MV-4-11 (cell line): ENCODE measurements around the gene TCERG1L.
"Not testable (repeated sequence)": the region's sequence is repeated elsewhere in the genome, so short reads cannot be mapped to it uniquely, and the experiment has no call there.

Experiments
- DNase-seq: peaks from one replicate; lab custom pipeline; 2025; lab: John Stamatoyannopoulos, UW

TCERG1L gene

DNA sequence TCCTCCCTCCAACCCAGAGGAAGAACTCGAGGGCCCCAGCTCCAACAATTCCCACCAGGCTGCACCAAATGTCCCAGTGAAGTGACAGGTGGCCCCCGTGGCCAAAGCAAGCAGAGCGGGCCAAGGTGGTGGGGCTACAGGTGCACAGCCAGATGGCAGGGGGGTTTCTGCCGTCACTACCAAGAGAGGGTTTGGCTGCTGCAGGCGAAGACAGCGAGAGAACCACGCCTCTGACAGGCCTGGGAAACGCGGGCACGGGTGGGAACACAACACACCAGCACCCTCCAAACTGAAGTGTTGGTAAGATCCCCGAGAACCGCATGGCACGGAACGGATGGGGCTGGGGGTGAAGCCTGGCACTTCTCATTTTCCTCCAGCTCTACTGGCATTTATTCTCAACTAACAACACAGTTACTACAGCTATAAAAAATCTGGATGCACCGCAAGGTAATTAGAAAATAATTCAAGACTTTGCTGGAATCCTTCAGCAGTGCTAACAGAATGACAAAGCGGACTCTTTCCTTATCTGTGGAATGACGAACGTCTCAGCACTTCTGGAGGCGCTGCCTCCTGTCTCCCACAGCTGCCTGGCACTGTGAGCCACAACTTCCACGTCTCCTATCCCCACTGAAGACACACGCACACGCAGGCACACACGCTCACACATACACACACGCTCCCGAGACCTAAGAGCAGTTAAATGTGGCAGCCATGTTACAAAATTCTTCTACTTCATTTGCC, 167.9 kb downstream of the TCERG1L start:
- no peak for DNase-seq

DNA sequence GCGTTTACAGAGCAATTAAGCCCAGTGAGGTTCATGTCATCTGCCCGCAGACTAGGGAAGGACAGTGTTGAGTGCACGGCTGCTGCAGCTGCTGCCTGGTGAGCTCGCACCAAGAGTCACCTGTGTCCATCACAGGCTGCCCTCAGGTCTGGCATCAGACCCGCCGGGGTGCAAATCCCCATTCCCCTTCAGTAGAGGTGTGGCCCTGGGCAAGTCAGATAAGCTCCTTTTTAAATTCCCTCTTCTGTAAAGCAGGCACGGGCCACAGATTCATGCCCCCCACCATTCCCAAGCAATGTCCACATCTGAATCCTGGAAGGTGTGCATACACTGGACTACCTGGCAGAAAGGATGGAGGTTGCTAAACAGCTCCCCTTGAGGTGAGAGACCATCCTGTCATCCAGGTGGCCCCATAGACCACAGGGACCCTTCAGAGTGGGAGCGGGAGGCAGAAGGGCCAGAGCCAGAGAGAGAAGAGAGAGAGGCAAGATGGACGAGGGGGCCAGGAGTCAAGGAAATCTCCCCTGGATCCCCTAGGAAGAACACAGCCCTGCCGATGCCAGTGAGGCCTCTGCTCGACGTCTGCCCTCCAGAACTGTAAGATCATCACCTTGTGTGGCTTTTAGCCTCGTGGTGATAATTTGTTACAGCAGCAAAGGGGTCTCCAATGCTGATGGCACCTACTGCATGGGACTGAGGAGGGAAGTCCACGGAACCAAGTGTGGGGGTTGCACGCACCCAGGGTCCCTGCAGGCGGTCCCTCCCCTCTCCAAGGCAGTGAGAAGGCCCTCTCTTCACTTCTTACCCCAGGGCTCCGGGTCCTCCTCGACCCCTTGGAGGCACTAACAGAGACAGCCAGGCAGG, 168.8 kb downstream of the TCERG1L start:
- no peak for DNase-seq

DNA sequence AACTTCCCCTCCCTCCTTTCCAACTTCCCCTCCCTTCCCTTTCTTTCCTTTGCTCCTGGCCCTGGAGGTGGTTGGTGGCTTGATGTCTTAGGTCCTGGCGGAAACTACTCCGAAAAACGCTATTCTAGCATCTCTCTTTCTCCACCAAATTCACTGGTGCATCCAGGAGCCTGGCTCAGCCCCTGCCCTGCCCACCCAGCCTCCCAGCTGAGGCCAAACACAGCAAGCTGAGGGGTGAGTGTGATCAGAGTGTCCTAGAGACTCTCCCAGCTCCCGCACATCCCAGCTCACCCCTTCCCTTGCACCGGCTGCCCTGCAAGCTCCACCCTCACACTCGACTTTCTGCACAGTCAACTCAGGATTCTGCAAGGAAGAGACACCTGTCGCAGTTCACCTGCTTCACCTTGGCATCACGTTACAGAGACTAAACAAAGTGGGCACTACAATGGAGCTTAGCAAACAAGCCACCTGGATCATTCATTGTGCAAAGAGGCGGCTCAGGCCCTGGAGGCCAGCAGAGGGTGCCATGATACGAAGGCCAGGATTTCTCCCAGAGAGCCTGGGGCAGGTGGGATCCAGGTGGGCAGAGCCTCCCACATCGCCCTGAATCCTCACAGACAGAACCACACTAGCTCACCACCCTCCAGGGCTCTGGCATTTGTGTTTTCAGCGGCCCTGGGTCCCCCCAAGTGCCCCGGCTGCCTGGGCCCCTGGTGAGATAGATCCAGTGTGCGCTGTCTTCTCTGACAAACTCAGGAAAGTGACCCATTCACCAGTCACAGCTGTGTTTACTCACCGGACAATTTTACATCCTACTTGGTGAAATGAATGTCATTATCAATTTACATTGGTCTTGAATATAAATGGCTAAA, 169.6 kb downstream of the TCERG1L start:
- no peak for DNase-seq

DNA sequence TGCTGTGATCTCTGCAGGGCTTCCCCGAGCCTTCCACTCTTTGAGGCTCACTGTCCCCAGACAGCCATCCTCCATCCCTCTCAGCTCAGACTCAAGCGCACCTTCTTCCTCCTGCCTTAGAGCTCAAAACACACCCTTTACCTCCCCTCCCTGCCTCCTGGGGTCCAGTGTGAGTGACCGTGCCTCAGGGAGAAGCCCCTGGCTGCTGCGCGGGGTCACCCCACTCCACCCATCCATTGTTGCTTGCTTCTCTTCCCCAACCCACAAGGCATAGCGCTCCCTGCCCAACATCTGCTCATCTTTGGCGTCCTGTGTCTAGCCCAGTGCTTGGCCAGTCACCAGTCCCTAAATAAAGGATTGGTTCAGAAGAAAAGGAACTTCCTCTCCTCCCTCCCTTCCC, 170.3 kb downstream of the TCERG1L start:
- DNase-seq, result no peak

DNA sequence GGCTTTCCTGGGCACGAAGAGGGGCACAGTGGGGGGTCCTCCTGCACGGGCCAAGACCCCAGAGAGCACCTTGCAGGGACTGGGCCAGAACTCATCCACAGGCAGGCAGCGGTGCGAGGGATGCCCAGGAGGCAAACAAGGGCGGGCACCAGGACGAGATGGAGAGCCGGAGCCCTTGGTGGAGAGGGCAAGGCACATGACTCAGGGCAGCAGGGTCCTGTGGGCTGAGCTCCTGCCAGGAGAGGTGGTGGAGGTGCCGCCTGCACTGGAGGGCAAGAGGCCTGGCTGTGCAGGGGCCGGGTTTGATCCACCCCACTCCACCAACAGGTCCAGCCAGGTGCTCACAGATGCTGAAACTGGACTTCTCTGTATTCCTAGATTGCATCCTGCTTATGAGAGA, 170.9 kb downstream of the TCERG1L start:
- DNase-seq, result no peak

DNA sequence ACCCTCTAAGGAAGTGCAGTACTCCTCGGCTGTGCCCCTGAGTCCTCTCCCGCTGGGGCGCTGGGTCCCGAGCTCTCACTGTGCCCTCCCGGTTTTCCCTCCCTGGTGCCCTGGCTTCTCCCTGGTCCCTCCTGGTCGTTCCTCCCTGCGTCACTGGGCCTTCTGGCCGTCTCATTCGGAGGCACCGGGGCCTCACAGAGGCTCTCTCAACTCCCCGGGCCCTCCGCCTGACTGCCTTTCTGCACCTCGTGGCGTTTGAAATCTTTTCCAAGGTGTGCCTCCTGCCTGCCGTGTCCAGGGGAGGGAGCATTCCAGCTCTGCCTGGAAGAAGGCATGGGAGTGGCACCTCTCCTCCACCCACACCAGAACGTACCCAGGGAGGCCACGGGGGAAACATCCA, 174.3 kb downstream of the TCERG1L start:
- DNase-seq, result no peak

DNA sequence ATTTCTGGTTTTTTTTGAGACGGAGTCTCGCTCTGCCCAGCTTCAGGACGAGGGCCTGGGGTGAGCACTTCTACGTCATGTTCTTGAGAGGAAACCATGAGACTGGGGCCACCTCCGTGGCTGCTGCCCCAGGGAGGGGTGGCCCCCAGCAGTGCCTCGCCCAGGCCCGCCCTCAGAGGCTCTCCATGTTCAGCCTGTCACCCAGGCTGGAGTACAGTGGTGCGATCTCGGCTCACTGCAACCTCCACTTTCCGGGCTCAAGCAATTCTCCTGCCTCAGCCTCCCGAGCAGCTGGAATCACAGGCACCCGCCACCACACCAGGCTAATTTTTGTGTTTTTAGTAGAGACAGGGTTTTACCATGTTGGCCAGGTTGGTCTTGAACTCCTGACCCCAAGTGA, 175.2 kb downstream of the TCERG1L start:
- DNase-seq, result not testable (repeated sequence)

DNA sequence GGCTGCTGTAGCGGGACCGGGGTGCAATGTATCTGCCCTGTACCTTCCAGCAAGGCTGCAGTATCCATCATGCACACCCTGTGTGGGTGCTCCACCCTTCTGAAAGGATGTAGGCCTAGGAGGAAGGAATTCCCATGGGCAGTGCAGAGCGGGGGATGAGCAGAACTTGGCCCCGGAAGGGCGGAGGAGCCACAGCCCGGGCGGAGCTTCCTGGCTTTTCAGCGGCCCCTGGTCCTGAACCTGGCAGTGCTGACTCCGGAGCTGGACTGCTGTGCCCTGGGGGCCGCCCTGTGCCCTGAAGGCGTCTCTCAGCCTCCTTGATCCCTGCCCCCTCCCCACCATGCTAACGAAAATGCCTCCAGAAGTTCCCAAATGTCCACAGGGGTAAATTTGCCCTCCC, 175.8 kb downstream of the TCERG1L start:
- DNase-seq, result no peak

DNA sequence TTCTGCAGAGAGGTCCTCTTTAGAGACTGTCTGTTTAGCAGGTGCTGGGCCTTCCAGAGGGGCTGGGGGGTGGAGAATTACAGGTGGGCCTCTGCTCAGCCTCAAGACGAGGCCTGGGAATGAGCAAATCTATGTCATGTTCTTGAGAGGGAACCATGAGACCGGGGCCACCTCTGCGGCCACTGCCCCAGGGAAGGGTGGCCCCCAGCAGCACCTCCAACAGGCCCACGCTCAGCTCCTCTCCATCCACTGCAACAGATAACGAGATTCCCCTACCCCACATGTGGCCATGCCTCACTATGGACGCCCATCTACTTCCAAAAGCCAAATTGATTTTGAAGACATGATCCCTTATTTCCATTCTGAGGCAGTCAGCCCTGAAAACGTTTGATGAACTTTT, 176.9 kb downstream of the TCERG1L start:
- no peak for DNase-seq

DNA sequence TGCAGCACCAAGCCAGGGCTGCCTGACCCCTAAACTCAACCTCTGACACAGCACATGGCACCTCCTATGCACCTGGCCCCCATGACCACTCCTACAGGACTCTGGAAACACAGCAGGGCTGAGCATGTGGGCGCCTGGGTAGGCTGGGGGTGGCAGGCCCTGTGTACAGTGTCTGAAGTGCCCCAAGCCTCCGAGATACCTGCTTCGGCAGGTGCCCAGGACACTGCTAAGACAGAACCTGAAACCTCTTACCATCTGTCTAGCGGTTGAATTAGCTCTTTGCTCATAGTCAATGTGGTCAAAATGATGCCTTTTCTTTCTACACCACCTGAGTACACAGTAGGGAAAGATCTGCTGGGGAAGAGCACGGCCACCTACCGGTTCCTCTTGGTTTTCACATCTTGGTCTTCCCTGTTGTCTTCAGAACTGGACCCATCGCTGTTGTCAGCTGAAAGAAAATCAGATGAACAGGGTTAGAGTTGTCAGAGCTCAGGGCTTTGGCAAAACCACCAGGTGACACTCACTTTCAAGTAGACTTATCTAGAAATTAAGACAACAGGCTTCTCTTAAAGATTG, 177.4 kb downstream of the TCERG1L start:
- no peak for DNase-seq

DNA sequence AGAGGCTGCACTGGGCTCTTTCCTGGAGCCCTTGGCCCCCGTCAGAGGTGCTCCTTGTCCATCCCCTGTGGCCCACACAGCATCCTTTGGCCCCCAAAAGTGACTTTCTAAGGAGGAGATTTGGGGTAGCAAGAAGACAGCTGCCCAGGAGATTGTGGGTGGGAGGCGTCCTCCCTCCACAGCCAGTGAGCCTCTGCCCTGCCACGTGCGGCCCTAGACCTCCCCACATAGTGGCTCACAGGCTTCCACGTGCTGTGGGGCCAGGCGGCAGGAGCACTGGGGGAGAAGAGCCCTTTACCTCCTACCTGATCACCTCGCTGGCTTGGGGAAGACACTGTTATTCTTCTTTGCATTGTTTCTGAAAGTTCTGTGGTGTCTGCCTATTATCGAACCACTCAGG, 178.8 kb downstream of the TCERG1L start:
- DNase-seq, result no peak

DNA sequence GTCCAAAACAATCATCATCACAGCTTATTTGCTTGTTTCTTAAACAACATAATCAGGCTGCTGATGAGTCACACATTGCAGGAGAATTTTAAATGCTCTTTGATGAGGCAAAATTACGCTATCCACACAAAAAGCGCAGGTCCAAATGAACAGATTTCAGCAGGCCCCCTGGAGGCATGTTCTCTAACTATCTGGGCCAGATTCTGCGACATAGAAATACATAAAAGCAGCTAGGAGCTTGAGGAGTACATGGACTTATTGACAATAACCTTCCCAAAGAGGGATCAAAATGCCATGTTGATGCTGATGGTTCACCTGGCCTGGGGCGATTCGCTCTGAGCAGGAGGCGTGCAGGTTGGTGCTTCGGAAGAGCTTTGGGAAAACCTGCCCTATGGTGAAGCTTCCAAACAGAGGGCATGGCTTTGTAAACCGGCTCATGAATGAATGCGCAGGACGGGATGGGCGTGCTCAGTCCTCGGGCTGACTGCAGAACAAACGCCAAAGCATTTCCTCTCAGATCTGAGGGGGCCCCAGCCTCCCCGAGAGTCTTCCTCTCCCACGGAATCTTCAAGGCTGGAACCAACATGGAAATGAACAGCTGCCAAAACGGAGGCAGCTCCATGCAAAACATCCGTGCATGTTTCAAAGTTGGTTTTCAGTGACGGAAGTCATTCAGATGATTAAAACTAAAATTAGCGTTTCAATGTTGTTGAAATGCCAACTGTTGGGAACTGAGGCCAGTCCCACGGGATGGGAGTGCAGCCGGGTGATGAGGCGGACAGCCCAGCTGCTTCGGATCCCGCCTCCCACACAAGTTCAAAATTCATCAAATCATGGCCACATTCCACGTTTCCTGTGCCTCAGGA, 179.6 kb downstream of the TCERG1L start:
- no peak for DNase-seq

DNA sequence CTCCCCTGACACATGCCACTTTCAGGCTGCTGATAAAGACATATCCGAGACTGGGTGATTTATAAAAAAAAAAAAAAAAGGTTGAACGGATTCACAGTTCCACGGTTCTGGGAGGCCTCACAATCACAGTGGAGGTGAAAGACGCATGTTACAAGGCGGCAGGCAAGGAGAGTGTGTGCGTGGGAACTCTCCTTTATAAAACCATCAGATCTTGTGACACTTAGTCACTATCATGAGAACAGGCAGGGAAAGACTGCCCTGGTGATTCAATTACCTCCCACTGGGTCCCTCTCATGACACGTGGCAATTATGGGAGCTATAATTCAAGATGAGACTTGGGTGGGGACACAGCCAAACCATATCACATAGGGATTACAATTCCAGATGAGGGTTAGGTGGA, 181.5 kb downstream of the TCERG1L start:
- DNase-seq, result no peak

DNA sequence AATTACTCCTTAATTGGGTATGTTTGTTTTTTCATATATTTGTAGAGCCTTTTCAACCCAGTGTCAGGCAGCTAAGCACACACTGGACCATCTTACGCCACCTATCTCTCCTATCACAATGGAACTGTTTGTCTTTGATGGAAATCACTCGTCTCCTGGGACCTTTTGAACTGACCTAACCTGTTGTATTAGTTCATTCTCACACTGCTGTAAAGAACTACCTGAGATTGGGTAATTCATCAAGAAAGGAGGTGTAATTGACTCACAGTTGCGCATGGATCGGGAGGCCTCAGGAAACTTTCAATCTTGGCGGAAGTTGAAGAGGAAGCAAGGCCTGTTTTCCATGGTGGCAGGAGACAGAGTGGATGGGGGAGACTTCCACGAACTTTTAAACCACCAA, 182.0 kb downstream of the TCERG1L start:
- no peak for DNase-seq

DNA sequence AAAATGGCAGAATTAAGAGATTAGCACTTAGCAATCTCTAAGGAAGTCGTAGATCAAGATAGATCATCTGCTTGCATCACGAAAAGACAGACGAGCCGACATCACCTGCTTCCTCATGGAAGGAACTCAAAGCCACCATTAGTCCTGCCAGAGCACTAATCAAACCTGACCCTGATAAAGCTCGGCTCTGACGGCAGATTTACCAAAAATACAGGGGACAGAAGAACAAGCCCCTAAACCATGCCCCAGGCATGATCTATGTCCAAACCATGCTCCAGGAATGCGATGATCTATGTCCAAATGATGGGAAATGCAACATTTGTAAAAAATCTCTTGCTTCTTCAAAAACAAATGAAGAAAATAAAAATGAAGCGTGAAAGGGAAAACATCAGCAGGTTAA, 182.8 kb downstream of the TCERG1L start:
- DNase-seq, result no peak

DNA sequence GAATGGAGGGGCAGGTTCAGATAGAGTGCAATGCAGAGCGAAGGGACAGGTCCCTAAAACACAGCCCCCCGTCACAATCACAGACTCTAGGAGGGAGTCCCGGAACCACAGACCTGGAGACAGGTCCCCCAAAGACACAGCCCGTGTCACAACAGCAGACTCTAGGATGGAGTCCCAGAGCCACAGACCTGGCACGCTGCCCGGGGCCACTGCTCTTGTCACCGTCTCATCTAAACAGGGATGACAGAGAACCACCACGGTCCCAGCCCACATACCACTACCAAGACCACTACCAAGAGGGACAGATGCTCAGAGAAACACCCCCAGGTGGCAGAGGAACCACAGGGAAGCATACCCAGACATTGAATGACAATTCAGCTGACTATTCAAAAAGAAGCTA, 183.9 kb downstream of the TCERG1L start:
- DNase-seq, result no peak

DNA sequence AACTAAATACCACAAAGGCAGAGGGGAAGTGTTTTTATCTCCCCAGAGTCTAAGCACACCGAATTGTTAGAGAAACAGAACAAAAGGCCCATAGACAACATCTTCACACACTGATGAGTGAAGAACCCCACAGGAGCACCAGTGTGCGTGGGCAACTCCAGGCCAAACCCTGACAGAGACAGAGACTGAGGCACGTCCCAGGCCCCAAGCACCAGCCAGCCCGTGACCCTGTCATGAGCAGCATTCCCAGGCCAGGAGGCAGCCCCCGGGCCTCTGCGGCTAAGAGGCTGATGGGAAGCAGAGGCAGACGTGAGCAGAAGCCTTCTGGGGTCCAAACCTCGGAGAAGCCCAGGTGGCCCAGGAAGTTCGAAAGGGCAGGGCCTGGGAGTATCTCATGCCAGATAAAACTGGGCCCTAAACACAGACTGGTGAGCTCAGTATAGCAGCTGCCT, 184.4 kb downstream of the TCERG1L start:
- DNase-seq, result no peak

DNA sequence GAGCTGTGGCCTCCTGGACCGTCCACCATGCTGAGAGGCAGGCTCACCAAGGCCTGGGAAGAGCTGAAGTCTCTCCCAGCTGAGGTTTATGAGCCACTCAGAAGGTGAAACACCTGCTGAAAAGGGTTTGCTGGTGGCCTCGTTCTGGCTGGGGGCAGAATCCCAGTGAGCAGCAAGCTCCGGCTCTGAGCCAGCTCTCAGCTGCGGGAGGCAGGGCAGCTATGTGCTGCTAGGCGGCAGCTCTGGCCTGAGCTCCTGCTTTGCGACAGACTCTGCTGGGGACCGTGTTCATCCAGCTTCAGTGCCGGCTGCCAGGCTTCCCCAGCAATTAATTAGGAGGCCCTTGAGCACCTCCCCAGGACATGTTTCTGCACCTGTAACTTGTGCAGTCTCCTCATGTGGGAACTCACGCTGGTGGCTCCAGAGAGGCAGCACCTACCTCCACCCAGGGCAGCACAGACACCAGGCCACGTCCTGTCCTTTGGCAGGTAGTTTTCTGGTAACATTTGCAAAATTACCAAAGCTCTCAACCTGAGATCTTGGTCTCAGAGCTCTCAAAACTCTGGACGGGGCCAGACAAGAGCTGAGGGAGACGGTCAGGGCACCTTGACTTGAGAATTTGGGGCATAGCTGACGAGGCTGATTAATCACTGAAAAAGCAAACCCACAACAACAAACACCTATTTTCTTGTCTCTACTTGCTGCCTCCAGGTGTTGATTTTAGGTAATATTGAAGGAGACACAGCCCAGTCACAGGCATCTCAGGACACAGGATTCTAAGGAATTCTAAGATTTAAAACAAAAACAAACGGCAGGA, 185.0 kb downstream of the TCERG1L start:
- DNase-seq, result no peak

DNA sequence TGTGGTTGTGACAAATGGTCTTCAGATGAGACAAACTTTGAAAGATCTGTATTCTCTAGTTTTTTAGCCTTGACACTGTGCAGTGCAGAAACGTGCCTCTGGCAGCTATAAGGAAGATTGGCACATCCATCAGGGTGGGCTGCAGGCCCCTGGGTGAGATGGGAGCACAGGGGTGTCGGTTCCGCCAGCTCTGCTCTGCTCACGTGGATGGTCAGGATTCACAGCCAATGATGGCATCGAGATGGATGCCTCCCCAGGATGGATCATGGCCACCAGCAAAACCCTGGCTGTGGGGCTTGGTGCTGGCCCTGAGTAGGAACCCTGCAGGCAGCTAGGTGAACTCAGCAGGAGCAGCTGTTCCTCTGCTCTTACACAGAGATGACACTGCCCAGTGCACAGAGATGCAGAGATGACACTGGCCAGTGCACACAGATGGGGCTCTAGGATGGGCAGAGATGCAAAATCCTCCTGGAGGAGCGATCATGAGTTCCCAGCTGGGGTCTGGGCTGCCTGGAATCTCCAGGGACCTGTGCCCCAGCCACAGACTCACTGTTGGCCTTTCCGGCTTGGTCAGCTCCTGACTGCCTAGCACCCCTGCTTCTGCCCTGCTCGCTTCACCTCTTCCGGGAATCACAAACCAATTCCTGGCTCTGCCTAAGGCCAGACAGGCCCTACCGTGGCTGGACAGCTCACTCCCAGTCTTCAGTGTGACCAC, 185.9 kb downstream of the TCERG1L start:
- no peak for DNase-seq

DNA sequence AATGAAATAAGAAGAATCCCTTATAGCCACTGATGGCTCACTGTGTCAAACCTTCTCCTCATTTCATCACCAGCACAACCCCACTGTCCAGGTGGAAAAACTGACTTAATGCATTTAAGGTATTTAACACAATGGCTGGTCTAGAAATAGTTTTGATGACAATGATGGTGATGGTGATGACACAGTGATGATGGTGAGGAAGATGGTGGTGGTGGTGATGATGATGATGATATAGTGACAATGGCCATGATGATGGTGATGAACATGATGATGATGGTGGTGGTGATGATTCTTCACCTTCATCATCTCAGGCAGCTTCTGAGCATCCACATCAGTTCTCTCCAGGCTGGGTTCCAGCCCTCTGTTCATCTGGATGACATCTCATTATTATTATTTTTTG, 186.6 kb downstream of the TCERG1L start:
- DNase-seq, result no peak
